Astrocyte (in vitro differentiated cells and primary cell): ENCODE results near the gene CDKN1A. TPM values are rescaled to one million over a fixed set of nuclear protein-coding genes. Genes with fewer than 3 reads are reported as not detected.
"Not testable (repeated sequence)": the region's sequence is repeated elsewhere in the genome, so short reads cannot be mapped to it uniquely, and the experiment has no call there.

ENCODE experiments used
- DNase-seq: peaks from one replicate; pipeline ENCODE4 v3.0.0-alpha.2; 2010; ENCODE audit warnings: low read depth
- FAIRE-seq: peaks from 2 replicates; lab custom pipeline; 2011; peaks lifted over from hg19 to GRCh38; lab: Jason Lieb, UNC
- H2AFZ ChIP-seq: 2 replicates; pipeline ENCODE4 v1.6.0; 2012; ENCODE audit warnings: low read depth, low read length, inconsistent platforms
- H3K27ac ChIP-seq: 2 replicates; pipeline ENCODE4 v1.5.1; 2011; ENCODE audit warnings: low read depth, low read length, inconsistent platforms
- H3K27me3 ChIP-seq: 2 replicates; pipeline ENCODE4 v1.6.0; 2011; ENCODE audit warnings: low read length, inconsistent platforms; ENCODE audit not compliant: insufficient read depth
- H3K36me3 ChIP-seq: 2 replicates; pipeline ENCODE4 v1.5.1; 2011; ENCODE audit warnings: low read length, inconsistent platforms; ENCODE audit not compliant: insufficient read depth
- H3K4me1 ChIP-seq: 2 replicates; pipeline ENCODE4 v1.5.1; 2011; ENCODE audit warnings: low read length, inconsistent platforms; ENCODE audit not compliant: insufficient read depth
- H3K4me2 ChIP-seq: 2 replicates; pipeline ENCODE4 v1.6.0; 2012; ENCODE audit warnings: low read length, inconsistent platforms
- H3K4me3 ChIP-seq: 2 replicates; pipeline ENCODE4 v1.5.1; 2011; ENCODE audit warnings: low read depth, mild to moderate bottlenecking, low read length, inconsistent platforms; ENCODE audit not compliant: insufficient read depth
- H3K79me2 ChIP-seq: 2 replicates; pipeline ENCODE4 v1.6.0; 2012; ENCODE audit warnings: mild to moderate bottlenecking, low read length, inconsistent platforms; ENCODE audit not compliant: insufficient read depth
- H3K9ac ChIP-seq: 2 replicates; pipeline ENCODE4 v1.6.0; 2012; ENCODE audit warnings: mild to moderate bottlenecking, low read length, inconsistent platforms
- H3K9me3 ChIP-seq: 2 replicates; pipeline ENCODE4 v1.5.1; 2012; ENCODE audit warnings: low read depth, mild to moderate bottlenecking, low read length, inconsistent platforms; ENCODE audit not compliant: insufficient read depth
- H4K20me1 ChIP-seq: 2 replicates; pipeline ENCODE4 v1.6.0; 2012; ENCODE audit warnings: low read length, inconsistent platforms; ENCODE audit not compliant: insufficient read depth
- H3K27ac Mint-ChIP-seq: one replicate; pipeline ENCODE4 v1.8.0; 2021; ENCODE audit warnings: mild to moderate bottlenecking, mixed read lengths; ENCODE audit not compliant: unreplicated experiment
- H3K27me3 Mint-ChIP-seq: one replicate; pipeline ENCODE4 v1.8.0; 2021; ENCODE audit warnings: low read depth, mixed read lengths; ENCODE audit not compliant: unreplicated experiment
- H3K36me3 Mint-ChIP-seq: one replicate; pipeline ENCODE4 v1.8.0; 2021; ENCODE audit warnings: low read depth, mixed read lengths; ENCODE audit not compliant: unreplicated experiment
- H3K4me1 Mint-ChIP-seq: one replicate; pipeline ENCODE4 v1.8.0; 2021; ENCODE audit warnings: low read depth, mixed read lengths; ENCODE audit not compliant: unreplicated experiment
- H3K4me3 Mint-ChIP-seq: one replicate; pipeline ENCODE4 v1.8.0; 2021; ENCODE audit warnings: mild to moderate bottlenecking, moderate library complexity, mixed read lengths; ENCODE audit not compliant: unreplicated experiment
- H3K9me3 Mint-ChIP-seq: one replicate; pipeline ENCODE4 v1.8.0; 2021; ENCODE audit warnings: mild to moderate bottlenecking, mixed read lengths; ENCODE audit not compliant: unreplicated experiment
- CTCF ChIP-seq: IDR thresholded peaks from 2 replicates; pipeline ENCODE4 v1.5.1; 2011; ENCODE audit warnings: low read depth, mild to moderate bottlenecking, inconsistent platforms, low read length, moderate library complexity; ENCODE audit not compliant: insufficient read depth
- EZH2 ChIP-seq: IDR thresholded peaks from 2 replicates; pipeline ENCODE4 v1.6.1; 2012; ENCODE audit warnings: mild to moderate bottlenecking, low read length, inconsistent platforms; ENCODE audit not compliant: insufficient read depth
- total RNA-seq: library from RNA; stranded (reverse); gene quantifications from 2 replicates; pipeline ENCODE4 v1.2.1, GENCODE V29; 2021

Gene CDKN1A
- total RNA-seq, 1 donor from 2014 or later: 1,014 TPM

GRCh38 chr6:36721369-36722140 is 43.0 kb downstream of the CDKN1A start:
- Mint-ChIP-seq H3K4me3 (no peak overlapping the region), H3K4me1 (peaks cover 2% of the 10 kb centered on the region), H3K36me3 (peaks cover 3% of the 10 kb centered on the region), H3K27ac (no peak overlapping the region), H3K9me3 (no peaks in the 10 kb centered on the region), H3K27me3 (peaks cover 40% of the 10 kb centered on the region)
- no peaks in the 10 kb centered on the region for H3K79me2 ChIP-seq
- no peak overlapping the region for H3K4me3 ChIP-seq
- H3K36me3 ChIP-seq: no peaks in the 10 kb centered on the region
- no peaks in the 10 kb centered on the region for H3K4me1 ChIP-seq
- H3K27ac ChIP-seq: no peak overlapping the region
- no peaks in the 10 kb centered on the region for H3K9me3 ChIP-seq
- no peak for TF ChIP-seq CTCF
- TF ChIP-seq EZH2: no peak
- no peak overlapping the region for H2AFZ ChIP-seq
- DNase-seq: no peak
- H4K20me1 ChIP-seq: no peaks in the 10 kb centered on the region
- H3K4me2 ChIP-seq: no peak overlapping the region
- FAIRE-seq: no peak
- H3K9ac ChIP-seq: no peak overlapping the region
- no peaks in the 10 kb centered on the region for H3K27me3 ChIP-seq

GRCh38 chr6:36722365-36722764 is 43.9 kb downstream of the CDKN1A start:
- FAIRE-seq (no peak), DNase-seq (no peak)
- Histone ChIP-seq H3K27me3 (no peaks in the 10 kb centered on the region), H3K4me3 (no peak overlapping the region), H3K79me2 (no peaks in the 10 kb centered on the region), H3K27ac (no peak overlapping the region), H3K4me2 (no peak overlapping the region), H3K9me3 (no peaks in the 10 kb centered on the region), H3K36me3 (no peaks in the 10 kb centered on the region), H4K20me1 (no peaks in the 10 kb centered on the region), H3K4me1 (no peaks in the 10 kb centered on the region), H3K9ac (no peak overlapping the region), H2AFZ (no peak overlapping the region)
- Mint-ChIP-seq H3K27me3 (peaks cover 35% of the 10 kb centered on the region), H3K4me1 (peaks cover 10% of the 10 kb centered on the region), H3K27ac (no peak overlapping the region), H3K9me3 (no peaks in the 10 kb centered on the region), H3K4me3 (no peak overlapping the region), H3K36me3 (peaks cover 3% of the 10 kb centered on the region)
- TF ChIP-seq EZH2: no peak
- no peak for TF ChIP-seq CTCF

- H3K27me3 ChIP-seq: no peaks in the 10 kb centered on the region
- no peak overlapping the region for H3K4me2 ChIP-seq
- Mint-ChIP-seq H3K27ac (no peak overlapping the region), H3K36me3 (peaks cover 3% of the 10 kb centered on the region), H3K4me3 (no peak overlapping the region), H3K9me3 (no peaks in the 10 kb centered on the region), H3K4me1 (peaks cover 15% of the 10 kb centered on the region), H3K27me3 (peaks cover 31% of the 10 kb centered on the region)
- TF ChIP-seq CTCF (no peak), EZH2 (no peak)
- H3K9me3 ChIP-seq: no peaks in the 10 kb centered on the region
- no peak overlapping the region for H2AFZ ChIP-seq
- FAIRE-seq (no peak), DNase-seq (no peak)
- H3K4me1 ChIP-seq: no peaks in the 10 kb centered on the region
- no peak overlapping the region for H3K9ac ChIP-seq
- no peaks in the 10 kb centered on the region for H4K20me1 ChIP-seq
- H3K79me2 ChIP-seq: no peaks in the 10 kb centered on the region
- H3K27ac ChIP-seq: no peak overlapping the region
- H3K4me3 ChIP-seq: no peak overlapping the region
- H3K36me3 ChIP-seq: no peaks in the 10 kb centered on the region
Measured at GRCh38 chr6:36722879-36723278, 44.4 kb downstream of the CDKN1A start.

- H3K4me2 ChIP-seq, H3K9me3 Mint-ChIP-seq, H4K20me1 ChIP-seq, H3K79me2 ChIP-seq, H2AFZ ChIP-seq, H3K4me3 ChIP-seq, H3K27me3 ChIP-seq, FAIRE-seq, H3K4me1 ChIP-seq, H3K36me3 ChIP-seq, H3K27ac Mint-ChIP-seq, H3K36me3 Mint-ChIP-seq, H3K9me3 ChIP-seq, H3K9ac ChIP-seq, H3K27ac ChIP-seq, H3K4me3 Mint-ChIP-seq, DNase-seq: not testable (repeated sequence)
- Mint-ChIP-seq H3K27me3 (peaks cover 22% of the 10 kb centered on the region), H3K4me1 (peaks cover 23% of the 10 kb centered on the region)
Measured at GRCh38 chr6:36723992-36724391, 45.5 kb downstream of the CDKN1A start.
